ENCODE data around the gene SMAD1.
A peak's percentile ranks its signal among the peaks of the same experiment; 100 is the strongest.

SMAD1 gene

DNA sequence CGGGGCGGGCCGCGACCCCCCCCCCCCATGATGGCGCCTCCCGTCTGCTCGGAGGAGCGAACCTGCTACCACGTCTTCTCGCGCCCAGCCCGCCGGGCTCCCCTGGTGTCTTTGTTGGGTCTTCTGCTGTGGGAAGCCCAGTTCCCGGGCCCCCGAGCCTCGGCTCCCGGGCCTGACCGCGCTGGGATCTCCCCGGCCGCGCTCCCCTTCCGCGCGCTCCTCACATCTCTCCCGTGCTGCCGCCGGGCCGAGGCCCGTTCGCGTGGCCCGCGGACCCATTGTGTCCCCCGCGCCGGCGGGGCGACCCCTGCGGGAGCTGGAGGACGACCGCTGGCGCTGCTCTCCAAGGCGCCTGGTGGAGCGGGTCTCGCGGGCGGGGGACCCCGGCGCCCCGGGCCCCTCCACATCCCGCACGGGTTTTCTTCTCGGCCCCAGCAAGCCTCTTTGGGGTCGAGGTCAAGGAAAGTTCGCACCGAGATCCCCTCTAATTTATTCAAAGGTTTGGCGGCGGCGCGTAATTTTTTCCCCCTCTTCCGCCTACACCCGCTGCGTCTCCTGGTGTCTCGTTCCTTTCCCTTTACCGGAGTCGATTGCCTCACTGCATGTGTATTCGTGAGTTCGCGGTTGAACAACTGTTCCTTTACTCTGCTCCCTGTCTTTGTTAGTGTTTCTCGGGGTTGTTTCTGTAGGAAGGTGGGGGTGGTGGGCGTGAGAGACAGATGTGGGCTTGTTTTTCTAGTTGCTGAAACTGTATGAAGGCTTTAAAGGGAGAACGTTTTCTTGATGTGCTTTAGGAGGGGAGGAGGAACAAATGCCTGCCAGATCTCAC lies 770 bp downstream of the SMAD1 start:
- Histone ChIP-seq H3K4me3 (replicated peaks; ENCODE audit: low read depth, low read length) (peak overlapping the region; percentile 69), H3K36me3 (ENCODE audit: control insufficient read depth, insufficient read depth, low read length) (no peaks in the 10 kb centered on the region), H3K27me3 (replicated peaks; ENCODE audit: control insufficient read depth, insufficient read depth, low read length) (no peaks in the 10 kb centered on the region)
- TF ChIP-seq, protein P1, sequence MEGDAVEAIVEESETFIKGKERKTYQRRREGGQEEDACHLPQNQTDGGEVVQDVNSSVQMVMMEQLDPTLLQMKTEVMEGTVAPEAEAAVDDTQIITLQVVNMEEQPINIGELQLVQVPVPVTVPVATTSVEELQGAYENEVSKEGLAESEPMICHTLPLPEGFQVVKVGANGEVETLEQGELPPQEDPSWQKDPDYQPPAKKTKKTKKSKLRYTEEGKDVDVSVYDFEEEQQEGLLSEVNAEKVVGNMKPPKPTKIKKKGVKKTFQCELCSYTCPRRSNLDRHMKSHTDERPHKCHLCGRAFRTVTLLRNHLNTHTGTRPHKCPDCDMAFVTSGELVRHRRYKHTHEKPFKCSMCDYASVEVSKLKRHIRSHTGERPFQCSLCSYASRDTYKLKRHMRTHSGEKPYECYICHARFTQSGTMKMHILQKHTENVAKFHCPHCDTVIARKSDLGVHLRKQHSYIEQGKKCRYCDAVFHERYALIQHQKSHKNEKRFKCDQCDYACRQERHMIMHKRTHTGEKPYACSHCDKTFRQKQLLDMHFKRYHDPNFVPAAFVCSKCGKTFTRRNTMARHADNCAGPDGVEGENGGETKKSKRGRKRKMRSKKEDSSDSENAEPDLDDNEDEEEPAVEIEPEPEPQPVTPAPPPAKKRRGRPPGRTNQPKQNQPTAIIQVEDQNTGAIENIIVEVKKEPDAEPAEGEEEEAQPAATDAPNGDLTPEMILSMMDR (IDR thresholded peaks at IDR 0.05; ENCODE audit: insufficient read depth, low read length, poor library complexity, severe bottlenecking): no peak
- DNase-seq (ENCODE audit: extremely low read depth, insufficient read length): peak; percentile 58

DNA sequence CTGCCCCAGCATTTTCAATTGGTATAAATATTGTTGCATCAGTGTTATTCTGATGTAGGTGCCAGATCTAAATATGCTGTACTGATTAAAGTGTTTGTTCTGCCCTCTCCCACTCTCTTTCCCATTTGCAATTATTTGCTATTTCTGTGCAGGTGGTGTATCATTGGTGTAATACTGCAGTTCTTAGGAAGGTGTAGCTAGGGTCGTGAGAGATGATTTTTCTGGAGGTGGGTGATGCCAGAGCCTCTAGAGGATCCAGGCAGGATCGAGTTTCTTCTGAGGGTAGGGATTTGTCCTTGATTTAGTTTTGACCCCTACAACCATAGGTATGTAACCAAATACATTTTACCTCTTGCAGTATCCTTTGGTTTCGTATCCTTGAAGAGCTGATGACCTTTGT lies 1.9 kb downstream of the SMAD1 start:
- Histone ChIP-seq H3K4me3 (replicated peaks; ENCODE audit: low read depth, low read length) (peak overlapping the region; percentile 69), H3K27me3 (replicated peaks; ENCODE audit: control insufficient read depth, insufficient read depth, low read length) (no peaks in the 10 kb centered on the region), H3K36me3 (ENCODE audit: control insufficient read depth, insufficient read depth, low read length) (no peaks in the 10 kb centered on the region)
- TF ChIP-seq, protein P1 (IDR thresholded peaks at IDR 0.05; ENCODE audit: insufficient read depth, low read length, poor library complexity, severe bottlenecking): no peak
- DNase-seq (ENCODE audit: extremely low read depth, insufficient read length): no peak

GRCh38 chr4:145484225-145484846 lies 2.7 kb downstream of the SMAD1 start:
- peak overlapping the region; percentile 69 for H3K4me3 ChIP-seq (replicated peaks; ENCODE audit: low read depth, low read length)
- TF ChIP-seq, protein P1 (IDR thresholded peaks at IDR 0.05; ENCODE audit: insufficient read depth, low read length, poor library complexity, severe bottlenecking): no peak
- H3K27me3 ChIP-seq (replicated peaks; ENCODE audit: control insufficient read depth, insufficient read depth, low read length): no peaks in the 10 kb centered on the region
- no peaks in the 10 kb centered on the region for H3K36me3 ChIP-seq (ENCODE audit: control insufficient read depth, insufficient read depth, low read length)
- no peak for DNase-seq (ENCODE audit: extremely low read depth, insufficient read length)

GRCh38 chr4:145485120-145485519 lies 3.5 kb downstream of the SMAD1 start:
- H3K27me3 ChIP-seq (replicated peaks; ENCODE audit: control insufficient read depth, insufficient read depth, low read length): no peaks in the 10 kb centered on the region
- TF ChIP-seq, protein P1 (IDR thresholded peaks at IDR 0.05; ENCODE audit: insufficient read depth, low read length, poor library complexity, severe bottlenecking): no peak
- no peaks in the 10 kb centered on the region for H3K36me3 ChIP-seq (ENCODE audit: control insufficient read depth, insufficient read depth, low read length)
- DNase-seq (ENCODE audit: extremely low read depth, insufficient read length): no peak
- H3K4me3 ChIP-seq (replicated peaks; ENCODE audit: low read depth, low read length): no peak overlapping the region

- no peak for DNase-seq (ENCODE audit: extremely low read depth, insufficient read length)
- TF ChIP-seq, protein P1 (IDR thresholded peaks at IDR 0.05; ENCODE audit: insufficient read depth, low read length, poor library complexity, severe bottlenecking): no peak
- Histone ChIP-seq H3K36me3 (ENCODE audit: control insufficient read depth, insufficient read depth, low read length) (no peaks in the 10 kb centered on the region), H3K4me3 (replicated peaks; ENCODE audit: low read depth, low read length) (no peak overlapping the region), H3K27me3 (replicated peaks; ENCODE audit: control insufficient read depth, insufficient read depth, low read length) (no peaks in the 10 kb centered on the region)
These were observed 5.0 kb downstream of the SMAD1 start for GRCh38 chr4:145486603-145487002.

All from GM06990 (cell line).